Spleen (tissue), 7 donors: ENCODE data around the gene OR6C2.
"Not testable (repeated sequence)": the region's sequence is repeated elsewhere in the genome, so short reads cannot be mapped to it uniquely, and the experiment has no call there.

Source experiments
- CTCF ChIP-seq, 11 experiments: fragments of 200-600 bp in 7 of 11; fragments of 450-650 bp in 4 of 11; sonication (generic) in 4 of 11; IDR thresholded peaks in 8 of 11; conservative IDR thresholded peaks in 3 of 11; 1 replicate in 7 of 11; 2 replicates in 4 of 11; pipeline versions ENCODE4 v1.4.0 to v1.8.0; 2016 to 2021; ENCODE audit warnings: antibody characterized with exemption in 11 of 11, inconsistent platforms in 4 of 11, mild to moderate bottlenecking in 1 of 11
- POLR2A ChIP-seq, 3 donors: fragments of 450-650 bp; IDR thresholded peaks; one replicate each; pipeline ENCODE4 v1.5.1; 2017; ENCODE audit warnings: antibody characterized with exemption in 3 of 3, mild to moderate bottlenecking in 1 of 3
- donor health status: DM: no; HTN: no; CAD: no; lungs with moderate emphysema.
- donor health status: DM: no; HTN: no; CAD: no.
- donor health status: DM: no; HTN: no; CAD: no.

GRCh38 chr12:55412138-55412537 is 31.7 kb upstream of the OR6C2 start:
- not testable (repeated sequence) for TF ChIP-seq CTCF (IDR thresholded peaks at IDR 0.05 in 8 of 11, conservative IDR thresholded peaks at IDR 0.05 in 3 of 11); POLR2A (IDR thresholded peaks at IDR 0.05)
